Right lobe of liver (tissue), 4 donors: Measurements from ENCODE around the gene RBM42.

Experiments used
- CTCF ChIP-seq, 4 donors: fragments of 200-600 bp in 3 of 4; fragments of 450-650 bp in 1 of 4; IDR thresholded peaks; one replicate each; pipeline versions ENCODE4 v1.5.1 to v1.8.0; 2016 to 2022; ENCODE audit warnings: antibody characterized with exemption in 4 of 4, mild to moderate bottlenecking in 2 of 4
- POLR2A ChIP-seq: fragments of 450-650 bp; IDR thresholded peaks from one replicate; pipeline ENCODE4 v1.6.1; 2017; ENCODE audit warnings: antibody characterized with exemption, mild to moderate bottlenecking
- donor health status: DM: no; HTN: no; CAD: no.
- donor health status: DM: no; HTN: no; CAD: no.
- donor health status: DM: no; HTN: yes; CAD: no.

DNA sequence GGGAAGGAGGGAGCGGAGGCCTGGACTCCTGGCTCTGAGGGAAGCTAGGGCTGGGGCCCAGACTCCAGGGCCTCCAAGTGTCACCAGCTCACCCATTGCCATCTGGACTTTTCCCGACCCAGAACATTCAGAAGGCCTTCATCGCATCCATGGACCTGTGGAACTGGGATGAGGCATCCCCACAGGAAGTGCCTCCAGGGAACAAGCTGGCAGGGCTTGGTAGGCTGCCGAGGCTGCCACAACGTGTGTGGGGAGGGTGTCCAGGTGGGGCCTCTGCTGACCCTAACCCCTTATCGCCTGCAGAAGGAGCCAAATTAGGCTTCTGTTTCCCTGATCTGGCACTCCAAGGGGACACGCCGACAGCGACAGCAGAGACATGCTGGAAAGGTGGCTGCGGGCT lies 13.5 kb downstream of the RBM42 start:
- TF ChIP-seq POLR2A (no peak), CTCF (IDR thresholded peaks at IDR 0.05) (no peak)
